ENCODE results near the gene MAP3K7CL. TPM values are rescaled to one million over a fixed set of nuclear protein-coding genes. Genes with fewer than 3 reads are reported as not detected.

Gene MAP3K7CL
- total RNA-seq, 4 donors from 2014 or later = 6.8 to 10.4 (median 8.8) TPM

GRCh38 chr21:29175408-29176134, 45.1 kb downstream of the MAP3K7CL start:
- H3K4me1 ChIP-seq = peaks cover 13% of the 10 kb centered on the region
- no peak for DNase-seq (ENCODE audit: low spot score in 2 of 2)
- no peak for TF ChIP-seq POLR2AphosphoS5 (IDR thresholded peaks at IDR 0.05)
- TF ChIP-seq EP300 (IDR thresholded peaks at IDR 0.05) = no peak
- no peak for TF ChIP-seq POLR2A (IDR thresholded peaks at IDR 0.05)
- TF ChIP-seq, protein P1, sequence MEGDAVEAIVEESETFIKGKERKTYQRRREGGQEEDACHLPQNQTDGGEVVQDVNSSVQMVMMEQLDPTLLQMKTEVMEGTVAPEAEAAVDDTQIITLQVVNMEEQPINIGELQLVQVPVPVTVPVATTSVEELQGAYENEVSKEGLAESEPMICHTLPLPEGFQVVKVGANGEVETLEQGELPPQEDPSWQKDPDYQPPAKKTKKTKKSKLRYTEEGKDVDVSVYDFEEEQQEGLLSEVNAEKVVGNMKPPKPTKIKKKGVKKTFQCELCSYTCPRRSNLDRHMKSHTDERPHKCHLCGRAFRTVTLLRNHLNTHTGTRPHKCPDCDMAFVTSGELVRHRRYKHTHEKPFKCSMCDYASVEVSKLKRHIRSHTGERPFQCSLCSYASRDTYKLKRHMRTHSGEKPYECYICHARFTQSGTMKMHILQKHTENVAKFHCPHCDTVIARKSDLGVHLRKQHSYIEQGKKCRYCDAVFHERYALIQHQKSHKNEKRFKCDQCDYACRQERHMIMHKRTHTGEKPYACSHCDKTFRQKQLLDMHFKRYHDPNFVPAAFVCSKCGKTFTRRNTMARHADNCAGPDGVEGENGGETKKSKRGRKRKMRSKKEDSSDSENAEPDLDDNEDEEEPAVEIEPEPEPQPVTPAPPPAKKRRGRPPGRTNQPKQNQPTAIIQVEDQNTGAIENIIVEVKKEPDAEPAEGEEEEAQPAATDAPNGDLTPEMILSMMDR (IDR thresholded peaks at IDR 0.05) = no peak
- no peaks in the 10 kb centered on the region for H3K36me3 ChIP-seq
- H3K27me3 ChIP-seq = no peaks in the 10 kb centered on the region
- WGBS = 65% methylated on average over 3 of the region's 3 CpGs
- no peaks in the 10 kb centered on the region for H3K9me3 ChIP-seq
- H3K4me3 ChIP-seq = no peak overlapping the region
- no peak overlapping the region for H3K27ac ChIP-seq

DNA sequence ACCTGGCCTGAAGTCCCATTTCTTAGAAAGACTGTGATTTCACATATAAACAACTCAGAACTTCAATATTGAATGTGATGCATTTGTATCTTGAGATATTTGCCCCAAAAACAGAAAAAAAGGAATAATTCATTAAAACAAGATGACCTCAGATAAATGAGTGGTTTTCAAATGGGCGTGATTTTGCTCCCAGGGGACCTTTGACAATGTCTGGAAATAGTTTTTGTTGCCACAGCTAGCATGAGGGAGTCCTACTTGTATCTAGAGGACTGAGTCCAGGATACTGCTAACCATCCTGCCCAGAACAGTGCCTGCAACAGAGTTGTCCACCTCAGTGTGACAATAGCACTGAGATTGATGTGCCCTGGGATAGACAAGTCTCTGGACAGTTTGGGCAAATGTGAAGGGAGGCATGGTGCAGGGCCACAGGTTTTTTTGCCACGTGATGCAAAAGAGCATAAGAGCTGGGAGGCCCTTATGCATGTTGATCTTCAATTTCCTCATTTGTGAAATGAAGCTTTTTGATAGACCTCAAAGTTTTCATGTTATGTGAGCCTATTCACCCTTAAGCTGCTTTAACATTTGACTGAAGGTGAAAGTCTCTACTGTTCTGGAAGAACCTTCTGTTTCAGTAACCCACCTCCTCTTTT, 46.2 kb downstream of the MAP3K7CL start:
- no peak overlapping the region for H3K27ac ChIP-seq
- H3K9me3 ChIP-seq = no peaks in the 10 kb centered on the region
- H3K27me3 ChIP-seq = no peaks in the 10 kb centered on the region
- H3K36me3 ChIP-seq = no peaks in the 10 kb centered on the region
- 67% methylated on average over 2 of the region's 2 CpGs for WGBS
- H3K4me1 ChIP-seq = peaks cover 16% of the 10 kb centered on the region
- TF ChIP-seq POLR2A (IDR thresholded peaks at IDR 0.05) (no peak), POLR2AphosphoS5 (IDR thresholded peaks at IDR 0.05) (no peak), EP300 (IDR thresholded peaks at IDR 0.05) (no peak)
- TF ChIP-seq, protein P1 (IDR thresholded peaks at IDR 0.05) = no peak
- no peak overlapping the region for H3K4me3 ChIP-seq
- DNase-seq (ENCODE audit: low spot score in 2 of 2) = no peak

- H3K36me3 ChIP-seq = no peaks in the 10 kb centered on the region
- H3K27me3 ChIP-seq = no peaks in the 10 kb centered on the region
- H3K27ac ChIP-seq = no peak overlapping the region
- peaks cover 28% of the 10 kb centered on the region for H3K4me1 ChIP-seq
- WGBS = 67% methylated on average over 1 of the region's 1 CpG
- H3K9me3 ChIP-seq = no peaks in the 10 kb centered on the region
- no peak overlapping the region for H3K4me3 ChIP-seq
- DNase-seq (ENCODE audit: low spot score in 2 of 2) = no peak
- TF ChIP-seq EP300 (IDR thresholded peaks at IDR 0.05) (no peak), POLR2A (IDR thresholded peaks at IDR 0.05) (no peak), POLR2AphosphoS5 (IDR thresholded peaks at IDR 0.05) (no peak)
- TF ChIP-seq, protein P1 (IDR thresholded peaks at IDR 0.05) = no peak
Observed at GRCh38 chr21:29177800-29178199, 47.4 kb downstream of the MAP3K7CL start.

GRCh38 chr21:29178926-29179325, 48.5 kb downstream of the MAP3K7CL start:
- H3K27me3 ChIP-seq = no peaks in the 10 kb centered on the region
- 48% methylated on average over 7 of the region's 7 CpGs for WGBS
- no peaks in the 10 kb centered on the region for H3K36me3 ChIP-seq
- TF ChIP-seq, protein P1 (IDR thresholded peaks at IDR 0.05) = no peak
- no peak for TF ChIP-seq EP300 (IDR thresholded peaks at IDR 0.05)
- TF ChIP-seq POLR2A (IDR thresholded peaks at IDR 0.05) = no peak
- TF ChIP-seq POLR2AphosphoS5 (IDR thresholded peaks at IDR 0.05) = no peak
- peaks cover 38% of the 10 kb centered on the region for H3K4me1 ChIP-seq
- H3K4me3 ChIP-seq = no peak overlapping the region
- no peak overlapping the region for H3K27ac ChIP-seq
- no peaks in the 10 kb centered on the region for H3K9me3 ChIP-seq
- DNase-seq (ENCODE audit: low spot score in 2 of 2) = no peak

- Histone ChIP-seq H3K4me1 (peaks cover 39% of the 10 kb centered on the region), H3K27ac (no peak overlapping the region)
- WGBS = 100% methylated on average over 1 of the region's 1 CpG
Observed at GRCh38 chr21:29179503-29179902, 49.1 kb downstream of the MAP3K7CL start.

More at GRCh38 chr21:29179503-29179902, 49.1 kb downstream of the MAP3K7CL start:
- Histone ChIP-seq H3K9me3 (no peaks in the 10 kb centered on the region), H3K36me3 (no peaks in the 10 kb centered on the region), H3K27me3 (no peaks in the 10 kb centered on the region), H3K4me3 (no peak overlapping the region)
- DNase-seq (ENCODE audit: low spot score in 2 of 2) = no peak
- TF ChIP-seq, protein P1 (IDR thresholded peaks at IDR 0.05) = no peak
- no peak for TF ChIP-seq POLR2A (IDR thresholded peaks at IDR 0.05)
- no peak for TF ChIP-seq EP300 (IDR thresholded peaks at IDR 0.05)
- TF ChIP-seq POLR2AphosphoS5 (IDR thresholded peaks at IDR 0.05) = no peak
